ENCODE results near the gene PCED1A.

DNA sequence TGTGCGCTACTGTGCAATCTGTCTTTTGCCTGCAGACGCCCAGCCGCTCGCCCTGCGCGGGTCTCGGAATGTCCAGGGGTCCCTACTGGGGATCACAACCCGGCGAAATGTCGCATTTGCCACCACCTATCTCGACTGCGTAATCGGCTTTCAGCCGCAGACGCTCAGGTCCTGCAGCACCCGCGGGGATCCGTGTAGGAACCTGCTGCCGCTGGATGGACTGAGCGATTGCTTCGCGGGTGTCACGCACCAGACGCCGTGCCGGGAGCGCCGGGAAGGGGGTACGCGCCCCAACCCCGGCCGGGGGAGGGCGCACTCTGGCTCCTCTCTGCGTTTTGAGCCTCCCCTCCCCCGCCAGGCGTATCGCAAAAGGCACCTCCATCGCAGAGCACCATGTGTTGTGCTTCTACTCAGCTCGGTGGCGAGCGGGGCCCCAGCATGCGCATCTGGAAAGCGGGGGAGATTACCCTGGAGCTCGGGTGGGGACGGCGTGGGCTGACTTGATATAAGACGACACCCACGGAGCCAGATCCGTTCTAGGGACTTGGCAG is 32.1 kb upstream of the PCED1A start:
- TF ChIP-seq POLR2A (IDR thresholded peaks at IDR 0.05; ENCODE audit: low read length) (no peak), GATA1 (IDR thresholded peaks at IDR 0.05; ENCODE audit: low read depth, low read length) (no peak)
